ENCODE results near the gene SMYD3.
"Not testable (repeated sequence)": the region's sequence is repeated elsewhere in the genome, so short reads cannot be mapped to it uniquely, and the experiment has no call there.

SMYD3 gene

DNA sequence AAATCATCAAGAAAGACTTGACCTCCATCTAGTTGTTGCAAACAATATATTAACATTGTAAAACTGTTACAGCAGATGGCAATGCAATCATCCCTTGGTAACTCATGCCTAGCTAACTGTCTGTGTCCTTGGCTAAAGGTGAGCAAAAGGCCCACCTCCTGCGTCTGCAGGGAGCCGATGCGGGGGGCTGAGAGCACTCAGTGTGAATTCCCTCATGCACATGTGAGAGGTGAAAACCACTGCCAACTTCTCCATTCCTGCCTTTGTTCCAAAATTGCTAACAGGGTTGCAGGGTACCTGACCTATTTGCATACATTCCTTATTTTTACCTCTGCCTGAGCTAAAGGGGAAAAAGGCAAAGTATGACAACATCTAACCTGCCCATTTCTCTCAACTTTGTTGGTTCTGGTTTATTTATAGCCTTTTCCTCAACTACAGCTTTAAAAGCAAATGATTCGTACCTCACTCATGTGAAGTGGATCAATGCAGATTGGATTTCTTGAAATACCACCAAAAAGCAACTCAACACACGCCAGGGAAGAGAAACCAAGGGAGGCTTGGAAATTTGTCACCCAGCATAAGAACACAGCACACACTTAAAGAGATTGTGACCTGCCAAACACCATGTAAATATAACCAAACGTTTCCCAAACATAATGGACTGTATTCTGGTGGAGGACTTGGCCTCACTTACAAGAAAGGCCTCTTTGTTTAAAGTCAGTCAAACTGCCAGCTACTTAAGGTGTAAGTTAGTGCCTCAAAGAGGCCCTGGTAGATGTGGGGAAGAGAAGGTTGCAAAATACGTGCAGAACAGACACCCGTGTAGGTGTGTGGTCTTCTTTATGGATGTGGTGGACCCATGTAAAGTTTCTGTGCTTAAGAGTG, 651.0 kb downstream of the SMYD3 start:
- in situ Hi-C loops (cut with MboI; ENCODE audit: low pct_unique_long_range_greater_than_20kb, low sequenced_read_pairs), result no loop called here
- DNase-seq, result no peak

DNA sequence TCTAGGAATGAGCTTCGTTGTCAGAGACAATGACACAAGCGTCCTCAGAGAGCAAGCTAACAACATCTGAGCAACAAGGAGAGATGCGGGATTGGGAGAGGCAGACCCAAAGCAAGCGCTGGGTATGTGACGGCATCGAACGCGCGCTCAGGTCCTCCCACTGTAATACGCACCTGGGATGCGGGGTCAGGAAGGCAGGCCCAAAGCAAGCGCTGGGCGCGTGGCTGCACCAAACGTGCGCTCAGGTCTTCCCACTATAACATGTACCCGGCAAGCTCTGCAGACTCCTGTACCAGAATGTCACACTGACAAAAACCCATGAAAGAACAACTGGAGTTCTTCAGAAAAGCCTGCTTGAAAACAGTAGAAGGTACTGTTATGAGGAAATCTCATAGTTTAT, 653.8 kb downstream of the SMYD3 start:
- DNase-seq, result no peak
- in situ Hi-C loops (cut with MboI; ENCODE audit: low pct_unique_long_range_greater_than_20kb, low sequenced_read_pairs), result no loop called here

DNA sequence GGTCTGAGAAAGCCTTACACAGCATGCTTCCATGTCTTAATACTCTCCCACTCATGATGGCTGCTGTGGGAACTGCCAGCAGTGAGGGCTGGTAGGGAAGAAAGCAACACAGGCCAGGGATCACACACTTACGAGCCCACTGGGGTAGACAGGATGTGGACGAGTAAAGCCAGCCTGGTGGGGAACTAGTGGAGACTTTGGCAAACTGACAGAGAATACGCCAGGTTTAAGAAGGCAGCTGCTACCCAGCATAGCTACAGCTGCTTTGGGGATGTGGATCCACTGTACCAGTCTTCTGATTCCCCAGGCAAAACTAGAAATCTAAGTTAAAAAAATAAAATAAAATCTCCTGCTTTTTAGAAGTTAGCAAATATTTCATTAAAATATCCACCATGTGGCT, 664.0 kb downstream of the SMYD3 start:
- in situ Hi-C loops (cut with MboI; ENCODE audit: low pct_unique_long_range_greater_than_20kb, low sequenced_read_pairs), result no loop called here
- DNase-seq, result no peak

DNA sequence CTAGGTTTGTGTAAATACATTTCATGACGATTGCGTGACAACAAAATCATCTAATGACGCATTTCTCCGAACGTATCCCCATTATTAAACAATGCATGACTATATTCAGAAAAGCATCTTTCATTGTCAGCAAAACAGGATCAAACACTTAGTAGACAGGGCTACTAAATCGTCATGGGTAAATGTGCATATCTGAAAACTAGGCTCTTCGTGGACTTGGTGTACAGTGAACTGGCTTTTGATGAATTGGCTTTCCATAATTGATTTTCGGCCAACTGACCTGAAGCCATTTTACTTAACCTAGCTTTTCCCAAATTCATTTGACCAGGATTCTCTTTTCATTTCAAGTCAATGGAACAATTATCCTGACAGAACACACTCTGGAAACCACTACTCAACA, 665.0 kb downstream of the SMYD3 start:
- no peak for DNase-seq
- in situ Hi-C loops (cut with MboI; ENCODE audit: low pct_unique_long_range_greater_than_20kb, low sequenced_read_pairs), result no loop called here

DNA sequence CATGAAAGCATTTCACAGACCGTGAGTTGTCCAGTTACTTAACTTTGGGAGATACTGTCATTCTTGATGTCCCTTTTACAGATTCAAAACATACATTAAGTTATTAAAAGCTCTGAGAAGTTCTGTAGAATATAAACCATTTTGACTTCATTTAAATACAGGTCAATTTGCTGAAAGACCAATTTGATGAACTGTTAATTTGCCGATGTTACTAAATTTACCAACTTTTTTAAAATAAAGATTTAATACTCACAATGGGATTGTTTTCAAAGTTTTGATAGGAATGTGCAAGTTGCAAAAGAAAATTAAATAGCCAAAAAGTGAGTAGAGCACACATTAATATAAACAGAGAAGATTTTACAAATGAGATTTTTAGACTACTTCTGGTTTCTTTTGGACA, 666.1 kb downstream of the SMYD3 start:
- in situ Hi-C loops (cut with MboI; ENCODE audit: low pct_unique_long_range_greater_than_20kb, low sequenced_read_pairs), result no loop called here
- DNase-seq, result no peak

DNA sequence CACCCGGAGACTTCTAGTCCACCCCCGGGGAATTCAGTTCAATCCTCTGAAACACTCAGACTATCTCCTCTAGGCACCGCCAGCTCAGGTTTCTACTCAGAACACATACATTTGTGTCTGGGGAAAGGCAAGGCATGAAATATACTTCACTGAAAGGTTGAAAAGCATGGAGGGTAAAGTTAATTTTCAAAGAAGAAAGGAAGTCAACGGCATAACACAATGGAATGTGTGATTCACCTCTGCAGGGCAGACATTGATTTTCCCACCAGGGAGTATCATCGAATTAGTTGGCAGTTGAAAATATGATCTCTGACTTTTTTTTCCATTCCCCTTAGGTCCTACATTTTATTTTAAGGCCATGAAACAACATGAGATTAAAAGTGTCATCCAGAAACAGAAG, 669.4 kb downstream of the SMYD3 start:
- in situ Hi-C loops (cut with MboI; ENCODE audit: low pct_unique_long_range_greater_than_20kb, low sequenced_read_pairs), result no loop called here
- no peak for DNase-seq

DNA sequence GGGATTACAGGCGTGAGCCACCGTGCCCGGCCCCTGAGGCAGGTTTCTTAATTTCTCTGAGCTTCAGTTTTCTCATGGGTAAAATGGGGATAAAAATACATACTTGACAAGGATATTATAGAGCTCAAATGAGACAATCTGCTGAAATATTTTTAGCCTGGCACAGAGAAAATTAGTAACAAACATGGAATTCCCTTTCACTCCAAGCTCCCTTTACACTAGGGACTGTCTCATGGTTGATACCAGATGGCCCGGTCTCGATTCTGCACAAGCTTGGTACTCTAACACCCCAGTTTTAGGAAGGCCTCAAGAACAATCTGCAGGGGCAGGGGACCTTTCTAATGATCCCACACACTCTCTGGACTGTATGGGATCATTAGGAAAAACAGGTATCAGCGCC, 671.7 kb downstream of the SMYD3 start:
- in situ Hi-C loops (cut with MboI; ENCODE audit: low pct_unique_long_range_greater_than_20kb, low sequenced_read_pairs), result no loop called here

DNA sequence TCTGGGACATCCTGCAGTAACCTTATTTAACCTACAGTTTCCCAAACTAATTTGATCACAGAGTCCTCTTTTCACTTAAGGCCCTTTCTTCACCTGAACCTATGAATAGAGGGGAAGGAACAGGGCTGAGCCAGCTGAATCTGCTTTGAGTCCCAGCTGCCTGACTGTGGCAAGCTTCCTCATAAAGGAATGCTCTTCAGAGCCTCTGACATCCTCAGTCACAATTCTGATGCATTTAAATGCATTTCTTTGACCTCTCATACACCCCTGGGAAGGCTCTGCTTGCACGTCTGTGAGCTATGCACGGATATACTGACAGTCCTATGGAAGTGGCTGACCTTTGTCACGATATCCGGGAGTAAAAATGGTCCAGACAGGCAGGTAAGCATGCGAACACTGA, 673.1 kb downstream of the SMYD3 start:
- no peak for DNase-seq
- in situ Hi-C loops (cut with MboI; ENCODE audit: low pct_unique_long_range_greater_than_20kb, low sequenced_read_pairs), result no loop called here

More for the DNA sequence above, 671.7 kb downstream of the SMYD3 start:
- no peak for DNase-seq

DNA sequence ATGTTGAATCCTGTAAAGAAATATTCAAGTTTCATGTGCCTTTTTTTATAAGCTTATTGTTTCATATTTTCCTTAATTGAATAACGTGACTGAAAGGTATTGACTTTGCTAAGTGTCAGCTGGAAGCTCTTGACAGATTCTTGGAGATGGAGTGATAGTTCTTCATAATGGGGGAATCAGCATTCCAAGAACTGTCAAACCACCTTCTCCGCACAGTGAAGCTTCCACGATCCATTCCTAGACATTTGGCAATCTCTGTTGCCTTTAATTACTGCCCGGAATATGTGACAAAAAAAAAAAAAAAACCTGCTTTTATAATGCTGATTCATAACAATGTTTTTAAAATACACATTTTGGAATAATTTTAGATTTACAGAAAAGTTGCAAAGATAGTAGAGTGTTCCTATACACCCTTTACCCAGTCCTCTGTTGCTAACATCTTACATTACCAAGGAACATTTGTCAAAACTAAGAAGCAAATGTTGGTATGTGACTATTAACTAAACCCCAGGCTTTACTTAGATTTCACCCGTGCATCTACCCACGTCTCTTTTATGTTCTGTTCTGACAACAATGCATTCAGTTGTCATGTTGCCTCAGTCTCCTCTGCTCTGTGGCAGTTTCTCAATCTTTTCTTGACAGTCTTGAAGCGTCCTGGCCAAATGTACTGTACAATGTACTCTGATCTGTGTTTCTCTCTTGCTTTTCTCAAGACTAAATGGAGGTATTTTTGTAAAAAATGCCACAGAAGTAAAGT, 674.1 kb downstream of the SMYD3 start:
- DNase-seq, result no peak
- in situ Hi-C loops (cut with MboI; ENCODE audit: low pct_unique_long_range_greater_than_20kb, low sequenced_read_pairs), result no loop called here

DNA sequence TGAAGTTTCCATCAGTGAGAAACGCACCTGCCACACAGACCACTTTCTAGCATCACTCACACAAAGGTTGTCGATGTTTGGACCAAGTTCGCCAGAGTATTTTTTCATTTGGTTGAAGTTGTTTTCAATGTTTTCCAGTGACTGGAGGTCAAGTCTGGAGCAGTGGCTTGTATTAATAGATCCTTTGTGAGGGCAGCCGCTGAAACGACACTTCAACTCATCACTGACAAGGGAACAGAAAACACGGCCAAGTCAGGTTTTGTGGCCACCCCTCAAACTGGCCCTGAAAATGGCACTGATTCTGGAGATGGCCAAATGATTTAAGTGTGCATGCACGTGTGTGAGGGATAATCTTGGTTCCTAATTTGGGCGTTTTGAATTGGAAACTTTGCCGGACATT, 675.6 kb downstream of the SMYD3 start:
- in situ Hi-C loops (cut with MboI; ENCODE audit: low pct_unique_long_range_greater_than_20kb, low sequenced_read_pairs), result no loop called here

DNA sequence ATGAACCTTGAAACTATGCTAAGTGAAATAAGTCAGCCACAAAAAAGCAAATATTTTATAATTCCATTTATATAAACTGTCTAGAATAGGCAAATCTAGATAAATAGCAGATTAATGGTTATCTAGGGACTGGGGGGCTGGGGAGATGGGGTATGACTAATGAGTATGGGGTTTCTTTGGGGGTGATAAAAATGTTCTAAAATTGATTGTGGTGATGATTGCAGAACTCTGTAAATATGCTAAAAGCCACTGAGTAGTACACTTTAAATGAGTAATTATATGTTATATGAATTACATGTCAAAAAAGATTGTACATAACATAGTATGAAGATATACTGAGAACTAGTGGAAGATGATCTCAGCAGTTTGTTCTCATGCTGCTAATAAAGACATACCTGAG, 677.3 kb downstream of the SMYD3 start:
- in situ Hi-C loops (cut with MboI; ENCODE audit: low pct_unique_long_range_greater_than_20kb, low sequenced_read_pairs), result no loop called here
- no peak for DNase-seq

More for the DNA sequence above, 675.6 kb downstream of the SMYD3 start:
- DNase-seq, result no peak

DNA sequence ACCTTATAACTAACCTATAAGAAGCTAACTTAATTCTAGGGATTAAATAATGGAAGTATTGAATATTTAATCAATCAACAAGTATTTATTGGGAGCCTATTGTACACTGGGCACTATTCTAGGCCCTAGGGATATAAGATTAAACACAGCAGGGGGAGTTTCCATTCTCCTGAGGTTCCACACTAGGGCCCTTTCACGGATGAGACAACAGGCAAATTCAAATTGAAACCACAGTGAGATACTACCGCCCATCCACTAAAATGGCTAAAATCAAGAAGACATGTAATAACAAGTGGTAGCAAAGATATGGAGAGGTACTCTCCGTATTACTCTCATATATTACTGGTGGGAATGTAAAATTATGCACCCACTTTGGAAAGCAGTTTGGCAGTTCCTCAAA, 677.9 kb downstream of the SMYD3 start:
- no peak for DNase-seq
- in situ Hi-C loops (cut with MboI; ENCODE audit: low pct_unique_long_range_greater_than_20kb, low sequenced_read_pairs), result no loop called here

DNA sequence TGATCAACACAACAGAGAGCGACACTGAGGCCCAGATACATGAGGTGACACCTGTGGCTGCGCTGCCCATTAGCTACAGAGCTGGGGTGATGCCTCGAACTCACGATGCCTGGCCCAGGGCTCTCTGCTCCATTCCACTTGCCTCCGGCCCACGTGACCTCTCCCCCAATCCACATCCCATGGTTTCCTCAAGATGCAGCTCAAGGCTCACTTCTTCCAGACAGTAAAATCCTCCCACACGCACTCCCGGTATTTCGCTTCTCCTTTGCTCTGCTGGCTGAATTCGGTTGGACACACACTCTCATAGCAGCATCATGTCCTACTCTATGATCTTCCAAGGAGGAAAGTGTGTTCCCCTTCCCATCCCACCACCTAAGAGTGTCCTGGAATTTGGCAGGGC, 679.8 kb downstream of the SMYD3 start:
- DNase-seq, result no peak
- in situ Hi-C loops (cut with MboI; ENCODE audit: low pct_unique_long_range_greater_than_20kb, low sequenced_read_pairs), result no loop called here

DNA sequence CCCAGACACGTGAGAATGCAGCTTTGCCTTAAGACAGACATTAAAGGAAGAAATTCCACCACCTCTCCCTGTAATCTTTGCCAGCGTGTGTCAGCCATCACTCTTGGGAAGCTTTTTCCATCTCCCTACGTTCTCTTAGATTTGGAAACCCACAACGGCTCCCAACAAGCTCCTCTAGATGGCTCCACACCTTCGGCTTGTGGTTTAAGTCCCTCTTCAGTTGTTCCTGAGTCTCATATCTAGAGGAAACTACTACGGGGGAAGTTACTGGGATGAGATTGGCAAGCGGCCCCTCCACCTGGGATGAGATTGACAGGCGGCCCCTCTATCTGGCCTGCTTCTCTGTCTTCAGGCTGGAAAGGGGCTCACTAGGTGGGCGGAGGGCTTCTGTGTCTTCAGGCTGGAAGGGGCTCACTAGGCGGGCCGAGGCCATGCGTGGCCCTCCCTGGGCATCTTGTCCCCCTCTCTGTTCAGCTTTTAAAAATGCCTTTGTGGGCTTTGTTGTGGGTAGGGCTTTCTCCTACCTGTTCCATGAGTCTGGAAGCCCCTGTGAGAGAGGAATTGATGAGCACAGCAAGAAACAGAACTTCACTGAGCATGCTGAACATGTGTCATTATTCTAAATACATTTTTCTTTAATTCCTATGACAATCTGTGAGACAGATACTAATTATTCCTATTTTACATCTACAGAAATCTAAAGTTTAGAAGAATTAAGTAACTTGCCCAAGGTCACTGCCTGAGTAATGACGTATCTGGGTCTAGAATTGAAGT, 681.8 kb downstream of the SMYD3 start:
- DNase-seq, result no peak

DNA sequence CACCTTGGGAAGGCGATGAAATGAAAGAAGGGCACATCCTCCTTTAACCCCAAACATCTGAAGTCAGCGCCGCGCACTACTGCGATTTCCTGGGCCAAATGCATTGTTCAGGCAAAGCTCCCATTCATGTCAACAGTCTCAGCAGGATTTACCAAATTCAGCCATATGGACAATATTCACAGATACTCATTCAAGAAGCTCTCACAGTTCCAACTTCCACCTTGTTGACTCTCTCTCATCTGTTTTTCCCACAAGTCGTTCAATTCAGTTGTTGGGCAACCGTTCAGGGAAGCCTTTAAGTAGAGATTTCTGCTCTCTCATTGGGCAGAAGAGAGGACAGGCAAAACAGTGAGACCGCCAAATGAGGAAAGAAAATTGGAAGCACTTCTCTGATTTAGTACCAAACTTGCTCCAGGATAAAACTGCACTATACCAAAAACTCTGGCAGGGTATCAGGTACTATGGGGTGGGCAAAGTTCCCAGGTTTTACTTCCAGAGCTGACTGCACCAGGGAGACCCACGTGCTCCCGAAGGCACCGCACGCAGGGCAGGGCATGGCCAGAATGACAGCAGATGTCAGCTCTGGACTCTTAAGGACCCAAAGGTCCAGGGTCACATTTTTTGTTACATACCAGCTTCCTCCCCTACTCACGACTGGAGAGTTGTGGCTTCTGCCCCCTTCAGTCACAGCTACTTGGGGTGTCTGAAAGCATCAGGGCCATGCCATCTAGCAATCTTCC, 683.5 kb downstream of the SMYD3 start:
- no peak for DNase-seq
- in situ Hi-C loops (cut with MboI; ENCODE audit: low pct_unique_long_range_greater_than_20kb, low sequenced_read_pairs), result no loop called here

More for the DNA sequence above, 681.8 kb downstream of the SMYD3 start:
- in situ Hi-C loops (cut with MboI; ENCODE audit: low pct_unique_long_range_greater_than_20kb, low sequenced_read_pairs), result no loop called here

DNA sequence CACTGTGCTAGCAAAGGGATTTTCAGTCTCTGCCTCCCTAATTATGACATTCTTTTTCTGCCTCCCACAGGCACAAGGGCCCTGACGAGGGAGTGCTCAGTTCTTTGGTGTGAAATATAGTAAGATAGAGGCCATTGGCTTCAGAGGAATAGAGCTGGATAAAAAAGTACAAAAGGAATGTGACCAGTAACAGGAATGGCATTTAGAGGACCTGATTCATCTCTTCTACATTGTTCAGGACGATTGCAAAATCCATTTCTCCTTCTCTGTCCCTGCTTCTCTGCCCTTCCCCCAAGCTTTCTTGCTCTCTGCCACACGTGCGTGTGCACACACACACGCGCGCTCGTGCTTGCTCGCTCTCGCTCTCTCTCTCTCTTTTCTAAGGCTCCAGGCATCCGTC, 684.1 kb downstream of the SMYD3 start:
- DNase-seq, result no peak
- in situ Hi-C loops (cut with MboI; ENCODE audit: low pct_unique_long_range_greater_than_20kb, low sequenced_read_pairs), result no loop called here

DNA sequence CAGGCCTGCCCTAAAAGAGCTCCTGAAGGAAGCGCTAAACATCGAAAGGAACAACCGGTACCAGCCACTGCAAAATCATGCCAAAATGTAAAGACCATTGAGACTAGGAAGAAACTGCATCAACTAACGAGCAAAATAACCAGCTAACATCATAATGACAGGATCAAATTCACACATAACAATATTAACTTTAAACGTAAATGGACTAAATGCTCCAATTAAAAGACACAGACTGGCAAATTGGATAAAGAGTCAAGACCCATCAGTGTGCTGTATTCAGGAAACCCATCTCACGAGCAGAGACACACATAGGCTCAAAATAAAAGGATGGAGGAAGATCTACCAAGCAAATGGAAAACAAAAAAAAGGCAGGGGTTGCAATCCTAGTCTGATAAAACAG, 688.7 kb downstream of the SMYD3 start:
- in situ Hi-C loops (cut with MboI; ENCODE audit: low pct_unique_long_range_greater_than_20kb, low sequenced_read_pairs); DNase-seq: not testable (repeated sequence)

DNA sequence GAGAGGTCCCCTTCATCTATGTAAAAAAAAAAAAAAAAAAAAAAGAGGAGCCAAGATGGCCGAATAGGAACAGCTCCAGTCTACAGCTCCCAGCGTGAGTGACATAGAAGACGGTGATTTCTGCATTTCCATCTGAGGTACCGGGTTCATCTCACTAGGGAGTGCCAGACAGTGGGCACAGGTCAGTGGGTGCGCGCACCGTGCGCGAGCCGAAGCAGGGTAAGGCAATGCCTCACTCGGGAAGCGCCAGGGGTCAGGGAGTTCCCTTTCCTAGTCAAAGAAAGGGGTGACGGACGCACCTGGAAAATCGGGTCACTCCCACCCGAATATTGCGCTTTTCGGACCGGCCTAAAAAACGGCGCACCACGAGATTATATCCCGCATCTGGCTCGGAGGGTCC, 690.6 kb downstream of the SMYD3 start:
- in situ Hi-C loops (cut with MboI; ENCODE audit: low pct_unique_long_range_greater_than_20kb, low sequenced_read_pairs); DNase-seq: not testable (repeated sequence)

DNA sequence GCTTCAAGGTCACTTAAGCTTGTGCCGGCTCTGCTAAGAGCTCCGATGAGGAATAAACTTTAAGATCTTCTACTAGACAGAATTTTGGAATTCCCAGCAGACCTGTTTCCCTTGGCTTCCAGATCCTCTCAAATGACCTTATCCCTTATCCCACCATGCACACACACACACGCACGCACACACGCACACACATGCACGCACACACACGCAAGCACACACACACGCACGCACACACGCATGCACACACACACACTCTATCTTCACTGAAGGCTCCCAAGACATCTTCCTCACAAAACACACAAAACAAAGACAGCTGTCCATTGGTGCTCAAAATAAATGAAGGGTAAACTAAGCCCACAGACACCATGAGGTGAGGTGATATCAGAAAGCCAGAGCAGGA, 692.4 kb downstream of the SMYD3 start:
- in situ Hi-C loops (cut with MboI; ENCODE audit: low pct_unique_long_range_greater_than_20kb, low sequenced_read_pairs), result no loop called here
- no peak for DNase-seq

Measured in KBM-7 (cell line).